ENCODE data around the gene UBE2L5. TPM values are rescaled to one million over a fixed set of nuclear protein-coding genes. Genes with fewer than 3 reads are reported as not detected.

UBE2L5 gene
- not detected for total RNA-seq

DNA sequence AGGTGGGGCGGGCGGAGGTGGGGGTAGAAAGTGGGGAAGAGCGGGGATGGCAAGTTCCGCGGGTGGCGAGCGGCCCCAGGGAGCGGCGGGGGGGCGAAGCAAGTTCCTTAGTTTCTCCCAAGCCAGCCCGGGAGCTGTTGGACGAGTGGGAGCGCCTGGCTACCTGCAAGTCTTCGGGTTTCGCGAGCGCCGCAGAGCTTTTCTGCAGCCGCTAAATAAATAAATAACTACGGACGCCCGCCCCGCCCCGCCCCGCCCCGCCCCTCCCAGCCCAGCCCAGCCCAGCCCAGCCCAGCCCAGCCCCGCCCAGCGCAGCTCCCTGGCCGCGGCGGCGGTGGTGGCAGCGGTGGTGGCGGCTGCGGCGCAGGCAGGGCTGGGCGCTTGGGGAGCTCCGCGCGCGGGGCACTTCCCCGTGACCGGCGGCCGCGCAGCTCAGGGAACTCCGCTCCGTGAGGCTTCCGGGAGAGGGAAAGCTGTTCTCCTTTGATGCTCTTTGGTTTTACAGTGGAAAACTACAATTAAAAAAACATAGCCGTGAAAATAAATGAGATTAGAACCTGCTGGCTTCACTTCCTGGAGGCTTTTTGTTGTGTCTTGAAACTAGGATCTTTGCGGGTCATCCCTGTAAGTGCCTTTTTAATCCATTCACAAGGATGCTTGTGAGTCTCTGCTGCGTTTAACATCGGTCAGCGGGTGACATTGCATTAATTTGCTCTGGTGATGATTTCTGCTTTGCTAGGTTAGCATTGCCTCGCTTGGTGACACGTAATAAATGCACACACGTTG is at the start of gene UBE2L5:
UBE2L5 (plus strand) TSS at position 440 of the 786 bp plus-strand sequence. CDS start 5,498 bp downstream, outside the sequence.
- Mint-ChIP-seq H3K9me3 (no peaks in the 10 kb centered on the region), H3K27ac (peak within 1 kb of the TSS; percentile 88), H3K4me3 (peak within 1 kb of the TSS; percentile 88), H3K36me3 (ENCODE audit: low read depth) (no peaks in the 10 kb centered on the region), H3K27me3 (peaks cover 2% of the 10 kb centered on the region), H3K4me1 (ENCODE audit: low read depth) (peaks cover 14% of the 10 kb centered on the region)
- ChIA-PET POLR2A (interaction anchor here (0.6 to 0.9 kb wide), 3 partner anchors 8 to 41 kb away, joined by 3 read pairs; no protein-coding TSS in a partner anchor), CTCF (interaction anchor here (0.9 kb wide), 1 partner anchor 290 kb away, joined by 3 read pairs; no protein-coding TSS in a partner anchor)
- DNase-seq (peak; percentile 52), ATAC-seq (peak; percentile 90)
- TF ChIP-seq, protein P1, sequence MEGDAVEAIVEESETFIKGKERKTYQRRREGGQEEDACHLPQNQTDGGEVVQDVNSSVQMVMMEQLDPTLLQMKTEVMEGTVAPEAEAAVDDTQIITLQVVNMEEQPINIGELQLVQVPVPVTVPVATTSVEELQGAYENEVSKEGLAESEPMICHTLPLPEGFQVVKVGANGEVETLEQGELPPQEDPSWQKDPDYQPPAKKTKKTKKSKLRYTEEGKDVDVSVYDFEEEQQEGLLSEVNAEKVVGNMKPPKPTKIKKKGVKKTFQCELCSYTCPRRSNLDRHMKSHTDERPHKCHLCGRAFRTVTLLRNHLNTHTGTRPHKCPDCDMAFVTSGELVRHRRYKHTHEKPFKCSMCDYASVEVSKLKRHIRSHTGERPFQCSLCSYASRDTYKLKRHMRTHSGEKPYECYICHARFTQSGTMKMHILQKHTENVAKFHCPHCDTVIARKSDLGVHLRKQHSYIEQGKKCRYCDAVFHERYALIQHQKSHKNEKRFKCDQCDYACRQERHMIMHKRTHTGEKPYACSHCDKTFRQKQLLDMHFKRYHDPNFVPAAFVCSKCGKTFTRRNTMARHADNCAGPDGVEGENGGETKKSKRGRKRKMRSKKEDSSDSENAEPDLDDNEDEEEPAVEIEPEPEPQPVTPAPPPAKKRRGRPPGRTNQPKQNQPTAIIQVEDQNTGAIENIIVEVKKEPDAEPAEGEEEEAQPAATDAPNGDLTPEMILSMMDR (IDR thresholded peaks at IDR 0.05): no peak
- intact Hi-C loops (cut with micrococcal nuclease): no loop called here

GRCh38 chr13:30373727-30374126 is 48.6 kb upstream of the UBE2L5 start:
- peak; percentile 73 for DNase-seq
- Mint-ChIP-seq H3K36me3 (ENCODE audit: low read depth) (peaks cover 11% of the 10 kb centered on the region), H3K4me1 (ENCODE audit: low read depth) (peaks cover 93% of the 10 kb centered on the region), H3K27ac (peak overlapping the region; percentile 94), H3K27me3 (no peaks in the 10 kb centered on the region), H3K4me3 (peak overlapping the region; percentile 74), H3K9me3 (no peaks in the 10 kb centered on the region)
- ATAC-seq: no peak
- TF ChIP-seq, protein P1 (IDR thresholded peaks at IDR 0.05): no peak
- CTCF ChIA-PET: interaction anchor here (0.7 to 3.7 kb wide), 6 partner anchors 11 to 259 kb away, joined by 3 to 18 read pairs (median 6); no protein-coding TSS in a partner anchor
- intact Hi-C loops (cut with micrococcal nuclease): loop anchor here (10.0 kb wide), 1 partner anchor 91 kb away; the partner anchor contains the start of gene HMGB1
- POLR2A ChIA-PET: interaction anchor here (0.6 to 1.9 kb wide), 8 partner anchors 9 to 254 kb away, joined by 3 to 6 read pairs (median 4); partner anchors contain the start of gene HMGB1

- CTCF ChIA-PET: interaction anchor here (0.7 to 3.7 kb wide), 10 partner anchors 7 to 243 kb away, joined by 3 to 18 read pairs (median 6); partner anchors contain the start of gene KATNAL1
- peak overlapping the region; percentile 79 for H3K27ac Mint-ChIP-seq
- peaks cover 93% of the 10 kb centered on the region for H3K4me1 Mint-ChIP-seq (ENCODE audit: low read depth)
- POLR2A ChIA-PET: interaction anchor here (0.8 to 2.1 kb wide), 7 partner anchors 10 to 82 kb away, joined by 3 to 8 read pairs (median 5); no protein-coding TSS in a partner anchor
- peak overlapping the region; percentile 74 for H3K4me3 Mint-ChIP-seq
- H3K27me3 Mint-ChIP-seq: no peaks in the 10 kb centered on the region
- ATAC-seq (no peak), DNase-seq (no peak)
- TF ChIP-seq, protein P1 (IDR thresholded peaks at IDR 0.05): no peak
- H3K9me3 Mint-ChIP-seq: no peaks in the 10 kb centered on the region
- intact Hi-C loops (cut with micrococcal nuclease): loop anchor here (10.0 kb wide), 1 partner anchor 89 kb away; the partner anchor contains the start of gene HMGB1
- H3K36me3 Mint-ChIP-seq (ENCODE audit: low read depth): peaks cover 11% of the 10 kb centered on the region
Observed at GRCh38 chr13:30375265-30375835, 46.9 kb upstream of the UBE2L5 start.

GRCh38 chr13:30376426-30377311 is 45.6 kb upstream of the UBE2L5 start:
- Mint-ChIP-seq H3K27me3 (no peaks in the 10 kb centered on the region), H3K4me3 (peak overlapping the region; percentile 74), H3K27ac (peak overlapping the region; percentile 79), H3K36me3 (ENCODE audit: low read depth) (peaks cover 9% of the 10 kb centered on the region), H3K9me3 (no peaks in the 10 kb centered on the region), H3K4me1 (ENCODE audit: low read depth) (peaks cover 80% of the 10 kb centered on the region)
- intact Hi-C loops (cut with micrococcal nuclease): loop anchor here (2.0 to 10.0 kb wide), 2 partner anchors 18 to 88 kb away; partner anchors contain the start of gene HMGB1
- ChIA-PET POLR2A (interaction anchor here (0.8 to 2.1 kb wide), 6 partner anchors 9 to 81 kb away, joined by 3 to 7 read pairs (median 6); no protein-coding TSS in a partner anchor), CTCF (interaction anchor here (1.4 to 3.7 kb wide), 5 partner anchors 9 to 244 kb away, joined by 6 to 18 read pairs (median 6); partner anchors contain the start of gene KATNAL1)
- TF ChIP-seq, protein P1 (IDR thresholded peaks at IDR 0.05): no peak
- peak; percentile 83 for DNase-seq
- ATAC-seq: peak; percentile 82
